DMS114 treated with DMSO at 0.1 percent for 48 hours (cell line): ENCODE results near the gene RFTN1.

Experiments used
- DNase-seq: peaks from one replicate; lab custom pipeline; 2025; ENCODE audit not compliant: unreplicated experiment; lab: John Stamatoyannopoulos, UW

RFTN1 gene

GRCh38 chr3:16362770-16363169 lies 150.7 kb downstream of the RFTN1 start:
- no peak for DNase-seq

GRCh38 chr3:16361087-16361486 lies 152.4 kb downstream of the RFTN1 start:
- no peak for DNase-seq

DNA sequence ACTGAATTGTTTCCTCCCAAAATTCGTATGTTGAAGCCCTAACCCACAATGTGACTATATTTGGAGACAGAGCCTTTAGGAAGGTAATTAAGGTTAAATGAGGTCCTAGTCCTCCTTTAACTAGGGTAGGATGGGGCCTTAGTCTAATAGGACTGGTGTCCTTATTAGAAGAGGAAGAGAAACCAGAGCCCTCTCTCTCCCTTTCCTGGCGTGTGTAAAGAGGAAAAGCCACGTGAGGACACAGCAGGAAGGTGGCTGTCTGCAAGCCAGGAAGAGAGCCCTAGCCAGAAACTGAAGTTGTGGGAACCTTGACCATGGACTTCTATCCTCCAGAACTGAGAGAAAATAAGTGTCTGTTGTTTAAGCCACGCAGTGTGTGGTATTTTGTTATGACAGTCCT lies 154.2 kb downstream of the RFTN1 start:
- no peak for DNase-seq

DNA sequence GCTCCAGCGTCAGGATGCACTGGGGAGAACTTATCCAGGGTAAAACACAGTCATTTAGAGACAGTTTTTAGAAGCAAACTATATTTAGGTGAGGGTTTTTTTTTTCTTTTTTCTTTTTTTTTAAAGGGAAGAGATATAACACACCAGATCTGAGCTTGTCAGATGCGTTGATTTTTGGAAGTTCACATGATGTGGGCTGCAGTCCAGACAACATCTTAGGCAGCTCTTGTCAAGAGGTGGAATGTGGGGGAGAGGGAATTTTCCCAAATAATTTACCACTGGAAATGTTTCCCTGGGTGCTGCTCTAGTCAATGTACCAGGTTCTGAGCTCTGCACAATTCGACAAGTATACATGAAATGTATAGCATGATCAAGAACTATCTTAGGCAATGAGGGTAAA lies 155.2 kb downstream of the RFTN1 start:
- DNase-seq: no peak

DNA sequence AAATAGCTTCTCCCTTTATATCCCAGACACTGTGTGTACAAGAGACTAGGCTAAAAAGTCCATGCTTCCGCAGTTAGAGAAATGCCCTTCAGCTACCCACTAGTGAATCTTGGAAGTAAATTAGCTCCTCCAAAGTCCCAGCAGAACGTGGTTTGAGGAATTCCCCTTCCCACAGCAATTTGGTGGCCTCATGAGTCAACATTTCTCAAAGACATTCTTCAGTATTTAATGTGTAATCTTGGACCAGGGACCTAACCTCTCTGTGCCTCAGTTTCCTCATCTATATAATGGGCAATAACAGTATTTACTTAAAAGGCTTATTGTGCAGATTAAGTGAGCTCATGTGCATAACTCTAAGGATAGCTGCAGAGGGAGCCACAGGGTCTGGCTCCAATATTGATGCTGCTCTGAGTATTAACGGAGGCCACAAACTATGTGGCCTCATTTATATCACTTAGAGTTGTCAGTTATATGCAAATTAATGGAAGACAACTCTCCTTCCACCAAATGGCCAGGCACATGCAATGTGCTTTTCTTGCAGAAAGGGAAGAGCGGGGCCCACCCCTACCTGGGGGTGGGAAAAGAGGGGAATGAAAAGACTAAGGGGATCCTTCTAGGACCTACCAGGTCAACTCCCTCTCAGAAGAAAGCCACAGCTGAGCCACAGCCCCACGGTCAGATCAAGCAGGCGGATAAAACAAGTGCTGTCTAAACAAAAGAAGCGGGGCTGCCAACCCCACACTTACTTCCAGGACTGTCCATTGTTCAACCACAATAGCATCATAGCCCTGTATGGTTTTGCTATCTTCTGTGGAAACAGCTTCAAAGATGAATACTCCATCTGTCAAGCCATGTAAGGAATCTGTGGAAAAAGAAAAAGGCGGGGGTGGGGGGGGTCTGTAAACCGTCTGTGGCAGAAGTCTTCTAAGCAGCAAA lies 156.0 kb downstream of the RFTN1 start:
- DNase-seq: no peak

- DNase-seq: no peak
Measured at GRCh38 chr3:16355828-16356227, 157.7 kb downstream of the RFTN1 start.

GRCh38 chr3:16354291-16354690 lies 159.2 kb downstream of the RFTN1 start:
- no peak for DNase-seq

DNA sequence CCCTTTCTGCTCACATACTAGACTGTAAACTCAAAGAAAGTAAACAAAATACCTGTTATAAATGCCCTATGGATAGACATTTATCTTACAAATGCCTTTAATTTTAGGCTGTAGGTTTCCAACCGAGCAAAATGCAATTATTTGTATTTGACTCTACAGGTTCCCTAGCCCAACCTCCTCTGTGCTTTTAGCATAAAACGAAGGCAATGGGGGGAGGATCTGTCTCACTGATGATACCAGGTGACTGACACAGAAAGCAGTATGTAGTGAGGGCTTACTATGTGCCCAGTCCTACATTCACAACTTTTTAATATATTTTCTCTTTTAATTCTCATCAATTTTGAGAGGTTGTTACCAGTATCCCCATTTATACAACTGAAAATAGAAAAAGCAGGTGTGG lies 161.1 kb downstream of the RFTN1 start:
- no peak for DNase-seq

DNA sequence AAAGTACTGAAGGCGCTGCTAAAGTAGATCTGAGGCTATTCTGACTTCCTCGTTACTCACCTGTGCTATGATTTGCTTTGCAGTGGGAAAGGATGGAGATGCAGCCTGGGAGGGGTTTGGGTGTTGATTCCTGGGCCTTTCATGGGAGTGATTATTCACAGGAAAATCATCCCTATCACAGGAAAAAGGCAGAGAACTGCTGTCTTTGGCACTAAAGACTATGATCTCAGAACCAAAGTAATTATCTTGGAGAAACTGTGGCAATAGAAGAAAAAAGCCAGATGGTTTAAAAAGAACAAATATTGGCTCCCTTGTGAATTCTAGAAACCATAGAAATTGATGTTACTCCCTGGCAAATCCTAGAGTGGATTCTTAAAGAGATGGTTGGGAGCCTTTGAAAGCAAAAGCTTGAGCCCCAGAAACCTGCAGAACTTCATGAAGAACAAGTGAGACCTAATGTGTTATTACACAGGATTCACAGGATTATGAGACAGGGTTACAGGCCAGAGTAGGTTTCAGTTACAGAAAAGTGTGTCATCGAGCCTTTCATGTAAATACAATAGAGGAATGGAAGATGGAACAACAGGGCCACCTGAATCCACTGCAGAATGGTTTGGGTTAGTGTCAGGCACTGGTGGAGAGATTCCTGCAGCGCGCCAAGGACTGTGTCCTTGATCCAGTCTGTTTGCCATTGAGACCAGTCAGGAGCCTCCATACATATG lies 162.7 kb downstream of the RFTN1 start:
- no peak for DNase-seq

DNA sequence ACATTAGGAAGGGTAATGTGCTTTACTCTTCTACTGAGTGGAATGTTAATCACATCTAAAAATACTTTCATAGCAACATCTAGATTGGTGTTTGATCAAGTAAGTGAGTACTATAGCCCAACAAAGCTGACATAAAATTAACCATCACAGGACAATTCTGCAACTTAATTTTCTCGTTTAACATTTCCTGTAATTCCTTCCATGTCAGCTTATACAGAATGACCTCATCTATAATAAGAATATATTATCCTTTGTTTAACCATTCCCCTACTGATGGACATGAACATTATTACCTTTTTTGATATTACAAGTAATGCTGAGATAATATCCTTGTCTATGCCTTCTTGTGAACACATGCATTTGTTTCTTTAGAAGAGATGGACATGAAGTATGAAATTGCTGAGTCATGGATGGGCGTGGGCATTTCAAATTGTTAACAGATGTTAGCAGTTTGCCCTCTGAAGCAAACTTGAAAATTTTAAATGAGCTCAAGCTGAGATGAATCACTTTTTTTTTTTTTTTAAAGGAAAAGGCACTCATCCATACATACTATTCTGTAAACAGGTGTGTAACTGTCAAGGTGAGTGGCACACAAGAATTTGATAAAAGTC lies 163.4 kb downstream of the RFTN1 start:
- no peak for DNase-seq

GRCh38 chr3:16347548-16347947 lies 166.0 kb downstream of the RFTN1 start:
- DNase-seq: no peak

- DNase-seq: no peak
Measured at GRCh38 chr3:16346413-16347081, 167.0 kb downstream of the RFTN1 start.

DNA sequence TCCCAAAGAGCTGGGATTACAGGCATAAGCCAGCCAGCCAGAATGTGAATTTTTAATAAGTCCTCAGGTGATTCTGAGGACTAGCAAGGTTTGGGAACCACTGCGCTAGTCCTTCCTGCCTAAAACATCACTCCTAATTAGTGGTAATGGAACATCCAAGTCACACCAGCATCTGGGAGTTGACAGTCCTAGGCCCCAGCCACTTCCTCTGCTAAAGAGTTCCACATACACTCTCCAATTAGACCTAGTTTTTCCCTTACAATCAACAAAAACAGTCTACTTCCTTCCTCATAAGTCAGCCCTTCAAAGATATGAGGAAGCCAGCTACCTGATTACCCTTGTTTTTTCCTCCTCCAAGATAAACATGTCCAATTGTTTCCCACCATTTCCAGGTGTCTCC lies 170.4 kb downstream of the RFTN1 start:
- no peak for DNase-seq

DNA sequence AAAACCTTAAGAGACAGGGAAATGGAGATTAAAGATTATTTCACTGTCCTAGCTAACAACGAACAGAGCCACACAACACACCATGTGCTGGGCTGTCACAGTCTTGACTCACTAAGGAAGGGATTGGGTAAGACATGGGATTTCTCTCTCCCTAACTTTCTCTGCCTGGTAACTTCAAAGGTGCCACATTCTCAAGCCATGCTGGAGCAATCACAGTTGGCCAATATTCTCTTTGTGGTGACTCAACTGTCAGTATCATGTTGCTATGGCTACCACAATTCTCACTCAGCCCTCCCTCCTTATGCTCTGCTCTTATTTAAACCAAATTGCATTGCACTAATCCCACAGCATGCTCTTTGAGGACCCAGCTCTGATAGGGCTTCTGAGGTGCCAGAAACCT lies 174.5 kb downstream of the RFTN1 start:
- no peak for DNase-seq

GRCh38 chr3:16337856-16338540 lies 175.5 kb downstream of the RFTN1 start:
- DNase-seq: no peak

GRCh38 chr3:16336825-16337224 lies 176.7 kb downstream of the RFTN1 start:
- DNase-seq: no peak

- no peak for DNase-seq
Measured at GRCh38 chr3:16335772-16336645, 177.5 kb downstream of the RFTN1 start.

- no peak for DNase-seq
Measured at GRCh38 chr3:16335333-16335732, 178.2 kb downstream of the RFTN1 start.

- no peak for DNase-seq
Measured at GRCh38 chr3:16334909-16335308, 178.6 kb downstream of the RFTN1 start.

- no peak for DNase-seq
Measured at GRCh38 chr3:16332904-16333426, 180.5 kb downstream of the RFTN1 start.
